ENCODE results near the gene OR52E1. TPM values are rescaled to one million over a fixed set of nuclear protein-coding genes. Genes with fewer than 3 reads are reported as not detected.

Gene OR52E1
- total RNA-seq, 1 donor from 2014 or later: not detected

GRCh38 chr11:5102246-5102645 lies 32.9 kb downstream of the OR52E1 start:
- ATAC-seq: no peak
- no peak for DNase-seq (ENCODE audit: missing footprints)

DNA sequence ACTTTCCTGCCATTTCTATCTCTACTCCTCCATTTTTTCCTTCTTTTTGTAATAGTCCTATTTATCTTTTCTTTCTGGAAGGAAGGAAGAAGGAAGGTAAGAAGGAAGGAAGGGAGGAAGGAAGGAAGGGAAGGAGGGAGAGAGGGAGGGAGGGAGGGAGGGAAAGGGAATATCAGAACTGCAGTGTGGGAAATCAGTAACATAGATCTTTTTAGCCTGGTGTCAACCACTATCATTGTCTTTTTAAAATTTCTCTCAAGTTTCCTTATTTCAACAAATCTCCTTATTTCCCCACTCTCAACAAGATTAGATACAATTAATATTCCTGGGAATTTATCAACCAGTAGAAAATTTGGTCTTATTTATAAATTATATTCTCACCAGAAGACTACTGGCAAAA lies 33.7 kb downstream of the OR52E1 start:
- no peak for DNase-seq (ENCODE audit: missing footprints)
- intact Hi-C loops (cut with DNase I): no loop called here

More at GRCh38 chr11:5102246-5102645, 32.9 kb downstream of the OR52E1 start:
- intact Hi-C loops (cut with DNase I): no loop called here

DNA sequence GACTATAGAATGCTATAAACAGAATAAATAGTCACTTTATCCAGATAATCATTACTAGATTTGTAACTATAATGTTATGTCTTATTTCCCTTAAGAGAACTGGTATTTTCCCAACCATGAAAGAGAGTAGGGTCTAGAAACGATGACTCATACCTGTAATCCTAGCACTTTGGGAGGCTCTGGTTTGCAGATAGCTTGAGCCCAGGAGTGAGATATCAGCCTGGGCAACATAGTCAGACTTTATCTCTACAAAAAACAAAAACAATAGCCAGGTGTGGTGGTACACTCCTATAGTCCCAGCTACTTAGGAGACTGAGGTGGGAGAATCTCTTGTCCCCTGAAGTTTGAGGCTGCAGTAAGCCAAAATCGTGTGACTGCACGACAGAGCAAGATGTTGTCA lies 37.9 kb downstream of the OR52E1 start:
- intact Hi-C loops (cut with DNase I): no loop called here
- ATAC-seq: no peak
- no peak for DNase-seq (ENCODE audit: missing footprints)

More for the DNA sequence above, 33.7 kb downstream of the OR52E1 start:
- no peak for ATAC-seq

GRCh38 chr11:5115339-5115738 lies 46.0 kb downstream of the OR52E1 start:
- no peak for ATAC-seq
- no peak for DNase-seq (ENCODE audit: missing footprints)
- intact Hi-C loops (cut with DNase I): no loop called here

DNA sequence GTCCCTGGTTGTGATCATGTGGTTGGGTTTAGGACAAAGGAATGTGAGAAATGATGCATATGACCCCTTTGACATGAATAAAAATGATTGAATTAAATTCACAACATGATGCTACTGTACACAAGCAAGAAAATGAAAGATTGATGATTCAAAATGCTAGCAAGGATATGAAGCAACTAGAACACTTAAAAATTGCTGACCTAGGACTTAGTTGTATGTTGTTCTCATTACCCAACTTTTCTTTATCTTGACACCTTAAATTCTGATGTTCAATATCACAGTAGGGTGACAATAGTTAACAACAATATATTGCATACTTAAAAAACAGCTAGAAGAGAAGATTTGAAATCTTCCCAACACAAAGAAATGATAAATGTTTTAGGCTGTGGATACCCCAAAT lies 48.2 kb downstream of the OR52E1 start:
- intact Hi-C loops (cut with DNase I): no loop called here
- ATAC-seq (no peak), DNase-seq (ENCODE audit: missing footprints) (no peak)

DNA sequence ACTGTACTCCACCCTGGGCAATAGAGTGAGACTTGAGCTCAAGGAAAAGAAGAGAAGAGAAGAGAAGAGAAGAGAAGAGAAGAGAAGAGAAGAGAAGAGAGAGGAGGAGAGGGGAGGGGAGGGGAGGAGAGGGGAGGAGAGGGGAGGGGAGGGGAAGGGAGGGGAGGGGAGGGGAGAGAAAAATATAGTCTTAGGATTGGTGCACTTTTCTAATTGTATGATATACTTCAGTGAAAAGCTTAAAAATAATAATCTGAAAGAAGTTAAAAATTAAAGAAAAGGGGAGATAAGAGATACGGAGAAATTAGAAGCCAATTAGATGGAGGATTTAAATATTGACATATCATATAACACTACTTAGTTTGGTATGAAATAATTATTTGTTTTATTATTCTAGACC lies 49.5 kb downstream of the OR52E1 start:
- no peak for DNase-seq (ENCODE audit: missing footprints)
- intact Hi-C loops (cut with DNase I): no loop called here
- ATAC-seq: no peak

Other genes with a start within 250 kb of the OR52E1 start
- gene OR51F2, start 248.3 kb upstream of the OR52E1 start, total RNA-seq: not detected
- gene OR51S1, start 220.4 kb upstream of the OR52E1 start, total RNA-seq: not detected
- gene OR51T1, start 187.7 kb upstream of the OR52E1 start, total RNA-seq: not detected
- not detected for gene OR51A7, start 165.8 kb upstream of the OR52E1 start, total RNA-seq
- gene OR51G2, start 150.2 kb upstream of the OR52E1 start, total RNA-seq: not detected
- not detected for gene OR51G1, start 145.2 kb upstream of the OR52E1 start, total RNA-seq
- gene OR51A4, start 122.0 kb upstream of the OR52E1 start, total RNA-seq: not detected
- not detected for gene OR51A2, start 113.9 kb upstream of the OR52E1 start, total RNA-seq
- not detected for gene OR51L1, start 74.7 kb upstream of the OR52E1 start, total RNA-seq
- not detected for gene OR52J3, start 23.0 kb upstream of the OR52E1 start, total RNA-seq
- gene OR52E2, start 9.9 kb upstream of the OR52E1 start, total RNA-seq: not detected
- not detected for gene OR52A5, start 68.8 kb downstream of the OR52E1 start, total RNA-seq
- not detected for gene OR52A1, start 85.2 kb downstream of the OR52E1 start, total RNA-seq
- gene OR51V1, start 131.1 kb downstream of the OR52E1 start, total RNA-seq: not detected
- gene HBB, start 157.5 kb downstream of the OR52E1 start, total RNA-seq: 140 TPM
- not detected for gene HBD, start 164.9 kb downstream of the OR52E1 start, total RNA-seq
- not detected for gene HBG1, start 180.3 kb downstream of the OR52E1 start, total RNA-seq
- not detected for gene HBG2, start 185.2 kb downstream of the OR52E1 start, total RNA-seq
- not detected for gene HBE1, start 200.4 kb downstream of the OR52E1 start, total RNA-seq
- not detected for gene OR51B4, start 232.4 kb downstream of the OR52E1 start, total RNA-seq

Data from Right ventricle myocardium inferior (tissue), 1 donor.